NB4 (cell line): ENCODE measurements around the gene UGT1A7.

Experiments used
- DNase-seq: peaks from one replicate; pipeline ENCODE4 v3.0.0; 2010; ENCODE audit warnings: low read depth
- H3K4me3 ChIP-seq: one replicate; pipeline ENCODE4 v1.5.1; 2011; ENCODE audit warnings: mild to moderate bottlenecking, low read depth, low read length, moderate library complexity
- CTCF ChIP-seq: IDR thresholded peaks from one replicate; pipeline ENCODE4 v1.5.1; 2012; ENCODE audit warnings: low read depth, low read length
- MAX ChIP-seq: IDR thresholded peaks from 2 replicates; pipeline ENCODE4 v1.6.1; 2011; ENCODE audit warnings: low read depth, low read length
- MYC ChIP-seq: IDR thresholded peaks from 2 replicates; pipeline ENCODE4 v1.6.1; 2011; ENCODE audit warnings: low read depth, low read length
- POLR2A ChIP-seq: IDR thresholded peaks from 2 replicates; pipeline ENCODE4 v1.6.1; 2011; ENCODE audit warnings: mild to moderate bottlenecking; ENCODE audit not compliant: insufficient read length; ENCODE audit errors: extremely low read depth

UGT1A7 gene

DNA sequence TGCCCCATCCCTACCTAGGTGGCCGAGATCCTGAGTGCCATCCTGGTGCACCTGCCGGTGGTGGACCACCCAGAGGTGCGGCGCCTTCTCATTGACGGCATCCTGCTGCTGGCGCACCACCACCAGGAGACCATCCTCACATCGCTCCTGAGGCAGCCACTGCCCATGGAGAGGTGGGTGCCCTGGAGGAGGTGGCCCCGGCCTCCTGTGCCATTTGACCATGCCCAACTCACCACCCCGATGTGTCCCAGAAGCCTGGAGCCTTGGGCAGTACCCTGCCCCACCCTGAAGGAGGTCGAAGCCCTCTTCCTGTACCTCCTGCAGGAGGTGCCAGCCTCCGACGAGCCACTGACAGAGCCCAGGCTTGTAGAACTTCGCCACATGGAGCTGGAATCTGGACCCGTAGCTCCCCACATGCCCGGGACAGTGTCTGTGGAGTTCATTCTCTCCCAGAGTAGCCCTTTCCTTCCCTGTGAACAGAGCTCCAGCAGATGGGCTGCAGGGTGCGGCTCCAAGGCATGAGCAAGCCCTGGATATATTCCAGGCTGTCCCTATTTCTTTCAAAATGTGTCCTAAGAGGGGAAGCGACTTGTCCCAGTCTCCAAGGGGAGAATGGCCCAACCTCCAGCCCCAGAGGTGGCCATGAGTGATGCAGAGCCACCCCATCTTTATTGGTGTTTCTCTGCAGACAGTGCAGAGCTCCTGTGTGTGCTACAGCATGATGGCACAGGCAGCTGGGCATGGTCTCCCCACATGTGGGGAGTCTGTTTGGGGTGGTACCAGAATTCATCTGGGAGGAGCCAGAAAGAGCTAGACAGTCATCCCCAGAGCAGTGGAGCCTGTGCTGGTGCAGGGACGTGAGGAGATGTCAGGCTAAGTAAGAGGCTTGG, 138.4 kb downstream of the UGT1A7 start:
- no peak for DNase-seq
- H3K4me3 ChIP-seq = no peak overlapping the region
- no peak for TF ChIP-seq CTCF
- TF ChIP-seq MYC = no peak
- no peak for TF ChIP-seq POLR2A
- TF ChIP-seq MAX = no peak

- TF ChIP-seq POLR2A (no peak), MAX (no peak), MYC (no peak), CTCF (no peak)
- no peak overlapping the region for H3K4me3 ChIP-seq
- no peak for DNase-seq
Measured at GRCh38 chr2:233820774-233821105, 139.0 kb downstream of the UGT1A7 start.

GRCh38 chr2:233821196-233821595, 139.5 kb downstream of the UGT1A7 start:
- no peak for DNase-seq
- no peak overlapping the region for H3K4me3 ChIP-seq
- no peak for TF ChIP-seq MAX

DNA sequence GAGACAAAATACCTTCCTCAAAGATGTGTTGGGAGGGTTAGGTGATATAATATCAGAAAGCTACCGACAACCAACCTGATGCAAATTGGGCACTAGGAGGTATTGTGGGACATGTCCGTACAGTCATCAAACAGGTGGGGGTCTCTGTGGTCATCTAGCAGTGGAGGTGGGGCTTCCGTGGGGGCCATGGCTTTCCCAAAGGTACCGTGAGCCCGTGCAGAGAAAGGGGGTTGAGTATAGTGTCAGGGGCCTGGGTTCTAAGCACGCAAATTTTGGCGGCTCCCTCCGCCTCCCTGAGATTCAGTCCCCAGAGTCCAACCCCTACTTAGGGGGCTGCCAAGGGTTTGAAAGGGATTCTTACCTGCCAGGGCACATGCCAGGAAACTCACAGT, 140.0 kb downstream of the UGT1A7 start:
- DNase-seq = no peak
- no peak for TF ChIP-seq MAX
- no peak for TF ChIP-seq POLR2A
- no peak for TF ChIP-seq MYC
- TF ChIP-seq CTCF = no peak
- no peak overlapping the region for H3K4me3 ChIP-seq

- DNase-seq = no peak
- TF ChIP-seq MAX (no peak), CTCF (no peak), POLR2A (no peak), MYC (no peak)
- H3K4me3 ChIP-seq = no peak overlapping the region
Measured at GRCh38 chr2:233822101-233822771, 140.5 kb downstream of the UGT1A7 start.
